ENCODE measurements around the gene ANXA5. TPM values are rescaled to one million over a fixed set of nuclear protein-coding genes. Genes with fewer than 3 reads are reported as not detected.

The ANXA5 gene
- total RNA-seq, 4 donors from 2014 or later, result 313 to 356 (median 325) TPM

GRCh38 chr4:121677524-121677923 is 19.3 kb downstream of the ANXA5 start:
- H3K36me3 ChIP-seq, result peaks cover 46 to 51% of the 10 kb centered on the region in 2 donors
- TF ChIP-seq CTCF (IDR thresholded peaks at IDR 0.05) (no peak), POLR2A (IDR thresholded peaks at IDR 0.05) (no peak)
- no peak for DNase-seq
- H3K4me1 ChIP-seq, result no peaks in the 10 kb centered on the region
- no peak overlapping the region for H3K4me3 ChIP-seq (replicated peaks in 1 of 3)
- H3K9me3 ChIP-seq, result no peaks in the 10 kb centered on the region
- no peaks in the 10 kb centered on the region for H3K27me3 ChIP-seq
- WGBS, 2 donors, result 92 to 96% methylated on average over 1 of the region's 1 CpG
- intact Hi-C loops (cut with DNase I), result no loop called here
- H3K27ac ChIP-seq, result no peak overlapping the region

- no peak overlapping the region for H3K27ac ChIP-seq
- H3K36me3 ChIP-seq, result peaks cover 50 to 54% of the 10 kb centered on the region in 2 donors
- TF ChIP-seq CTCF (IDR thresholded peaks at IDR 0.05) (no peak), POLR2A (IDR thresholded peaks at IDR 0.05) (no peak)
- H3K27me3 ChIP-seq, result no peaks in the 10 kb centered on the region
- H3K4me3 ChIP-seq (replicated peaks in 1 of 3), result no peak overlapping the region
- 60 to 69% methylated on average over 6 of the region's 6 CpGs for WGBS, 2 donors
- DNase-seq, result no peak
- intact Hi-C loops (cut with DNase I), result no loop called here
- H3K9me3 ChIP-seq, result no peaks in the 10 kb centered on the region
- H3K4me1 ChIP-seq, result no peaks in the 10 kb centered on the region
These were observed 20.3 kb downstream of the ANXA5 start for GRCh38 chr4:121676345-121677075.

- WGBS, 2 donors, result 70 to 79% methylated on average over 2 of the region's 2 CpGs
- DNase-seq, result no peak
- H3K27ac ChIP-seq, result no peak overlapping the region
- no peaks in the 10 kb centered on the region for H3K9me3 ChIP-seq
- H3K4me3 ChIP-seq (replicated peaks in 1 of 3), result no peak overlapping the region
- intact Hi-C loops (cut with DNase I), result no loop called here
- H3K27me3 ChIP-seq, result no peaks in the 10 kb centered on the region
- TF ChIP-seq POLR2A (IDR thresholded peaks at IDR 0.05), result no peak
- no peak for TF ChIP-seq CTCF (IDR thresholded peaks at IDR 0.05)
- no peaks in the 10 kb centered on the region for H3K4me1 ChIP-seq
- peaks cover 46 to 49% of the 10 kb centered on the region in 2 donors for H3K36me3 ChIP-seq
These were observed 21.1 kb downstream of the ANXA5 start for GRCh38 chr4:121675715-121676114.

GRCh38 chr4:121674696-121675095 is 22.1 kb downstream of the ANXA5 start:
- peaks cover 45 to 47% of the 10 kb centered on the region in 2 donors for H3K36me3 ChIP-seq
- intact Hi-C loops (cut with DNase I), result no loop called here

More at GRCh38 chr4:121674696-121675095, 22.1 kb downstream of the ANXA5 start:
- WGBS, 2 donors, result 92 to 98% methylated on average over 2 of the region's 2 CpGs
- no peak for DNase-seq
- Histone ChIP-seq H3K4me3 (replicated peaks in 1 of 3) (no peak overlapping the region), H3K27ac (no peak overlapping the region), H3K27me3 (no peaks in the 10 kb centered on the region), H3K9me3 (no peaks in the 10 kb centered on the region), H3K4me1 (no peaks in the 10 kb centered on the region)
- TF ChIP-seq CTCF (IDR thresholded peaks at IDR 0.05) (no peak), POLR2A (IDR thresholded peaks at IDR 0.05) (no peak)
